ENCODE data around the gene BBS10.

The BBS10 gene

DNA sequence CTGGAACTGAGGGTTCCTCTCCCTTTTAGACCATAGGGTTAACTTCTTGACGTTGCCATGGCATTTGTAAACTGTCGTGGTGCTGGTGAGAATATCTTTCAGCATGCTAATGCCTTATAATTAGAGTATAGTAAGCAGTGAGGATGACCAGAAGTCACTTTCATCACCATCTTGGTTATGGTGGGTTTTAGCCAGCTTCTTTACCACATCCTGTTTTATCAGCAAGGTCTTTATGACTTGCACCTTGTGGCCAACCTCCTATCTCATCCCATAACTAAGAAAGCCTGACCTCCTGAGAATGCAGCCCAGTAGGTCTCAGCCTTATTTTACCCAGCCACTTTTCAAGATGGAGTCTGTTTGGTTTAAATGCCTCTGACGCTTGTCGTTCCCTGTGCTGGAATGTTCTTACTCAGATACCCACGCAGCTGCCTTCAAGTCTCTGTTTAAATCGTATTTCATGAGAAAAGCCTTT is 44.2 kb downstream of the BBS10 start:
- no peak for TF ChIP-seq CTCF (IDR thresholded peaks at IDR 0.05; ENCODE audit: low read depth, low read length, missing control alignments)
- in situ Hi-C loops (cut with HindIII; ENCODE audit: low sequenced_read_pairs) = no loop called here
- H3K4me3 ChIP-seq (ENCODE audit: low read depth, low read length) = no peak overlapping the region
- DNase-seq (ENCODE audit: low read depth) = no peak

DNA sequence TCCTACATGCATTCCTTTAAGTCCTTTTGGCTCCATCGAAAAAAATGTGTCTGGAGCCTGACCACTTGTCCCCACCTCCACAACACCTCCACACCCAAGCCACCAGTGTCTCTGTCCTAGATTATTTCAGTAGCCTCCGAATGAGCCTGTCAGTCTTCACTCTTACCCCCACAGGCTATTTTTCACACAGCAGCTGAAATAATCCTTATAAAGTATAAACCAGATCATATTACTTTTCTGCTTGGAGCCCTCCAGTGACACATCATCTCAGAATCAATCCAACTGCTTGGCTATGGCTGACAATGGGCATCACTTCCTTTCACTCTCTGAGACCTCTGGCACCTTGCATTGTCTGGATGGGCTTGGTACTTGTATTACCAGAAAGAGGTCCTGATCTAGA is 44.9 kb downstream of the BBS10 start:
- no peak overlapping the region for H3K4me3 ChIP-seq (ENCODE audit: low read depth, low read length)
- in situ Hi-C loops (cut with HindIII; ENCODE audit: low sequenced_read_pairs) = no loop called here
- no peak for DNase-seq (ENCODE audit: low read depth)
- no peak for TF ChIP-seq CTCF (IDR thresholded peaks at IDR 0.05; ENCODE audit: low read depth, low read length, missing control alignments)

- H3K4me3 ChIP-seq (ENCODE audit: low read depth, low read length) = no peak overlapping the region
- no peak for DNase-seq (ENCODE audit: low read depth)
- in situ Hi-C loops (cut with HindIII; ENCODE audit: low sequenced_read_pairs) = no loop called here
- no peak for TF ChIP-seq CTCF (IDR thresholded peaks at IDR 0.05; ENCODE audit: low read depth, low read length, missing control alignments)
Observed at GRCh38 chr12:76300297-76300665, 47.9 kb downstream of the BBS10 start.

DNA sequence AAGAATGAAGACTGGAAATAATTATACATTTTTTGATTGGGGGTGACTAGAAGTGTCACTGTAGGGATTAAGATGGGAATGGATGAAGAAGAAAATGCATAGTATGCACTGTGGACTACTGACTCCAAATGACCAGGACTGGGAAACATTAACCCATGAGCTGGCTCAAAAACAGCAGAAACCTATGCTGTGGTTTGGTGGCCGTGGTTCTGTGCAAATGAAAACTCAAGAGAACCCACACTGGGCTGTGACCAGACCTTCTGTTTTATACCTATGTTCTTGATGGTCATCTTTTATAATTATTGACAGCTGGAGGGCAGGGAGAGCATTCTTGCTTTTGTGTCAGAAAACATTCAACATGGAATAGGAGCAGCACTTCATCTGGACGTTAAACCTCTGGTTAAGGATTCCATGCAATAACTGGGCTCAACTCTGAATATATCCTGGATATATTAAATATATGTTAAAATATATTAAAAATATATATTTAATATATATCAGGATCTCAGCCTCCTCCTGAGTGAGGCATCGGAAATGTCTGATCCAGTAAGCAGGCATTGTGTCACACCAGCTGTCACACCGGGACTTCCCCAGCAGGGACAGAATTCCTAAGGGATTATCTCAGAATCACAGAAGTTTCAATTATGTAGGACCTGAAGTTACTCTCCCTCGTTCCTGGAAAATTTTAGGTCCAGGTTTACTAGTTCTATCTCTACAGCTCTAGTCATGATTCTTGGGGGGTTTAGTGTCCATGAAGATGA is 48.5 kb downstream of the BBS10 start:
- in situ Hi-C loops (cut with HindIII; ENCODE audit: low sequenced_read_pairs) = no loop called here
- DNase-seq (ENCODE audit: low read depth) = no peak
- H3K4me3 ChIP-seq (ENCODE audit: low read depth, low read length) = no peak overlapping the region
- no peak for TF ChIP-seq CTCF (IDR thresholded peaks at IDR 0.05; ENCODE audit: low read depth, low read length, missing control alignments)
